ENCODE results near the gene ATP6AP2. TPM values are rescaled to one million over a fixed set of nuclear protein-coding genes. Genes with fewer than 3 reads are reported as not detected.
A peak's percentile ranks its signal among the peaks of the same experiment; 100 is the strongest.
"Not testable (repeated sequence)": the region's sequence is repeated elsewhere in the genome, so short reads cannot be mapped to it uniquely, and the experiment has no call there.

Gene ATP6AP2
- total RNA-seq, 1 experiment from 2014 or later, result 106 TPM

- DNase-seq (ENCODE audit: low read depth), result peak; percentile 43
Observed at GRCh38 chrX:40575411-40575810, 5.4 kb upstream of the ATP6AP2 start.

- no peak for DNase-seq (ENCODE audit: low read depth)
Observed at GRCh38 chrX:40576291-40576690, 4.5 kb upstream of the ATP6AP2 start.

- no peak for DNase-seq (ENCODE audit: low read depth)
Observed at GRCh38 chrX:40578039-40578695, 2.6 kb upstream of the ATP6AP2 start.

- DNase-seq (ENCODE audit: low read depth), result no peak
Observed at GRCh38 chrX:40579141-40579540, 1.6 kb upstream of the ATP6AP2 start.

- no peak for DNase-seq (ENCODE audit: low read depth)
Observed at GRCh38 chrX:40579900-40580536, 752 bp upstream of the ATP6AP2 start.

- peak; percentile 2 for DNase-seq (ENCODE audit: low read depth)
Observed at GRCh38 chrX:40581336-40581920, 658 bp downstream of the ATP6AP2 start.

GRCh38 chrX:40582178-40582577, 1.4 kb downstream of the ATP6AP2 start:
- DNase-seq (ENCODE audit: low read depth), result not testable (repeated sequence)

- DNase-seq (ENCODE audit: low read depth), result no peak
Observed at GRCh38 chrX:40582811-40583210, 2.0 kb downstream of the ATP6AP2 start.

- DNase-seq (ENCODE audit: low read depth), result not testable (repeated sequence)
Observed at GRCh38 chrX:40587623-40588022, 6.9 kb downstream of the ATP6AP2 start.

GRCh38 chrX:40589616-40590321, 9.0 kb downstream of the ATP6AP2 start:
- DNase-seq (ENCODE audit: low read depth), result not testable (repeated sequence)

GRCh38 chrX:40603446-40603845, 22.7 kb downstream of the ATP6AP2 start:
- DNase-seq (ENCODE audit: low read depth), result no peak

- no peak for DNase-seq (ENCODE audit: low read depth)
Observed at GRCh38 chrX:40607381-40607780, 26.6 kb downstream of the ATP6AP2 start.

- no peak for DNase-seq (ENCODE audit: low read depth)
Observed at GRCh38 chrX:40612511-40612910, 31.7 kb downstream of the ATP6AP2 start.

GRCh38 chrX:40615976-40616375, 35.2 kb downstream of the ATP6AP2 start:
- no peak for DNase-seq (ENCODE audit: low read depth)

- no peak for DNase-seq (ENCODE audit: low read depth)
Observed at GRCh38 chrX:40617566-40617965, 36.8 kb downstream of the ATP6AP2 start.

- no peak for DNase-seq (ENCODE audit: low read depth)
Observed at GRCh38 chrX:40622479-40623138, 41.8 kb downstream of the ATP6AP2 start.

- no peak for DNase-seq (ENCODE audit: low read depth)
Observed at GRCh38 chrX:40623139-40623536, 42.4 kb downstream of the ATP6AP2 start, which contains the start of gene MPC1L. Gene MPC1L (plus strand): TSS chrX:40623428. CDS start chrX:40623566, 138 bp downstream.

GRCh38 chrX:40623665-40624064, 42.9 kb downstream of the ATP6AP2 start:
- DNase-seq (ENCODE audit: low read depth), result no peak

- DNase-seq (ENCODE audit: low read depth), result no peak
Observed at GRCh38 chrX:40625294-40625693, 44.5 kb downstream of the ATP6AP2 start.

- DNase-seq (ENCODE audit: low read depth), result no peak
Observed at GRCh38 chrX:40628506-40628905, 47.7 kb downstream of the ATP6AP2 start.

GRCh38 chrX:40632199-40632598, 51.4 kb downstream of the ATP6AP2 start:
- no peak for DNase-seq (ENCODE audit: low read depth)

GRCh38 chrX:40637687-40638086, 56.9 kb downstream of the ATP6AP2 start:
- DNase-seq (ENCODE audit: low read depth), result no peak
